ENCODE data around the gene IGFL4.
A peak's percentile ranks its signal among the peaks of the same experiment; 100 is the strongest.

IGFL4 gene

DNA sequence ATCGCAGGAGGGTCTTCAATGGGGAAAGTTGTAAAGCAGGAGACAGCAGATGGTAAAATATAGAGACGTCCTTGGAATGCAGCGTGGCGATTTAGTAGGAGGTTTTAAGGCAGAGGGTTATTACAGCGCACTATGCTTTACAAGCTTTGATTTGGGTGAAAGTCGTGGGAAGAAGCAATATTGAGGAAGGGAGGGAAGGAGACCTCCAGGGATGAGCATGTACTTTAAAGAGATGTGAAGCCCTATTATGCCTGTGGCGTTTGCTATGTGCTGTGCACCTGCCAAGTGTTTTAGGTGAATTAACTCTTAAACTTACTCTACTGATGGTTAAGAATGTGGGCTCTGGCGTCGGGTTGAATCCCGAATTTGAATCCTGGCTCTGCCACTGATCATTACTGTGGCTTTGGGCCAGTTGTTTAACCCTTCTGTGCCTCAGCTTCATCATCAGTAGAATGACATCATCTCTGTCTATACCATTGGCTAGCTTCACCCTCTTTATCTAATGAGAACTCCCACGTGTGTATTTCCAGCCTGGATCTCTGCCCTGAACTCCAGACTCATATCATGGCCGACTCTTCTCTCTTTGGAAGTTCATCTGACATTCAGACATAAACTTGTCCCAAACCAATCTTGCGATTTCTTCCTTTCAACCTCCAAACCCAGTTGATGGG is 45.0 kb downstream of the IGFL4 start:
- no peaks in the 10 kb centered on the region for H3K9me3 ChIP-seq
- TF ChIP-seq, protein P1, sequence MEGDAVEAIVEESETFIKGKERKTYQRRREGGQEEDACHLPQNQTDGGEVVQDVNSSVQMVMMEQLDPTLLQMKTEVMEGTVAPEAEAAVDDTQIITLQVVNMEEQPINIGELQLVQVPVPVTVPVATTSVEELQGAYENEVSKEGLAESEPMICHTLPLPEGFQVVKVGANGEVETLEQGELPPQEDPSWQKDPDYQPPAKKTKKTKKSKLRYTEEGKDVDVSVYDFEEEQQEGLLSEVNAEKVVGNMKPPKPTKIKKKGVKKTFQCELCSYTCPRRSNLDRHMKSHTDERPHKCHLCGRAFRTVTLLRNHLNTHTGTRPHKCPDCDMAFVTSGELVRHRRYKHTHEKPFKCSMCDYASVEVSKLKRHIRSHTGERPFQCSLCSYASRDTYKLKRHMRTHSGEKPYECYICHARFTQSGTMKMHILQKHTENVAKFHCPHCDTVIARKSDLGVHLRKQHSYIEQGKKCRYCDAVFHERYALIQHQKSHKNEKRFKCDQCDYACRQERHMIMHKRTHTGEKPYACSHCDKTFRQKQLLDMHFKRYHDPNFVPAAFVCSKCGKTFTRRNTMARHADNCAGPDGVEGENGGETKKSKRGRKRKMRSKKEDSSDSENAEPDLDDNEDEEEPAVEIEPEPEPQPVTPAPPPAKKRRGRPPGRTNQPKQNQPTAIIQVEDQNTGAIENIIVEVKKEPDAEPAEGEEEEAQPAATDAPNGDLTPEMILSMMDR (IDR thresholded peaks at IDR 0.05): no peak
- peak overlapping the region; percentile 74 to 85 for H3K4me3 ChIP-seq
- peaks cover 0 to 29% (median 18%) of the 10 kb centered on the region in 4 donors for H3K4me1 ChIP-seq
- peak overlapping the region; percentile 76 to 82 for H3K27ac ChIP-seq
- peaks cover 0 to 8% (median 0%) of the 10 kb centered on the region in 3 donors for H3K36me3 ChIP-seq
- H3K27me3 ChIP-seq: peaks cover 0 to 25% of the 10 kb centered on the region in 2 donors
- no peak for DNase-seq
- intact Hi-C loops (cut with DNase I; ENCODE audit: low total_unique reads): loop anchor here (10.0 kb wide), 1 partner anchor 71 kb away; no protein-coding TSS in a partner anchor

DNA sequence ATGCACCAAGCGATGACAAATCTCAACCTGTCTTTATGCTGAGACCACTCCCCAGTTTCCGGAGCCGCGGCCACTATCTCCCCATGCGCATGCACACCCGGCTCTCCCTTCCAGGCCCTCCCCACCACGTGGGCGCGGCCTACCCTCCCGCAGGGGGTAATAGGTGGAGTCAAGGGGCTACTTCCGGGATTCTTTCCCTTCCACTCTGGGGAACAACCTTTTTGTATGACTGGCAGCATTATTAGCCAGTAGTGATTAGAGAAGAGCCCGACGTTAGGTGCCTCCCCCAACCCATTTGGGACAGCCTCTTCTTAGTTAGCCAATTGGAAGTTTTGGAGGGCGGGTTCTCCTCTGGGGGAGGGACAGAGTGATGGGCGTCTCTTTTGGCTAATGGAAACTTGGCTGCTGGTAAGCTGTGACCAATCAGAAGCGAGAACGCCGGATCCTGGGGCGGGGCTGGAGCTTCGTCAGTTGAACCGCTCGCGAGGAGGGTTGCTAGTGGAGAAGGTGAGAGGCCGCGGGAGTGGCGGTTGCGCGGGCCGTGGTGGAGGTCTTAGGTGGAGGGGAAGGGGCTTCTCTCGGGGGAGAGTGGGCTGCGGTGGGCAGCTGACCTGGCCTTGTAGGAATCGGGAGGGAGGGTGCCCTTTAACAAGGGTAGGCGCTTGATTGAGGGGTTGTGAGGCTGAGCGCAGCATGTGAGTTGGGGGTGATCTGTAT is 45.6 kb downstream of the IGFL4 start, which contains the start of gene CCDC61:
Gene CCDC61 (plus strand): TSS at position 470 of the 717 bp plus-strand sequence. CDS start 7,552 bp downstream, outside the sequence.
- Histone ChIP-seq H3K9me3 (no peaks in the 10 kb centered on the region), H3K27ac (peak within 1 kb of the TSS; percentile 76 to 82), H3K4me3 (peak within 1 kb of the TSS; percentile 74 to 85), H3K36me3 (peaks cover 0 to 8% (median 0%) of the 10 kb centered on the region in 3 donors), H3K4me1 (peaks cover 0 to 22% (median 11%) of the 10 kb centered on the region in 4 donors), H3K27me3 (peaks cover 0 to 27% of the 10 kb centered on the region in 2 donors)
- DNase-seq: peak; percentile 95 to 98
- TF ChIP-seq, protein P1 (IDR thresholded peaks at IDR 0.05): peak in 1 of 2 experiments; percentile 10
- intact Hi-C loops (cut with DNase I; ENCODE audit: low total_unique reads): loop anchor here (10.0 kb wide), 1 partner anchor 70 kb away; no protein-coding TSS in a partner anchor

GRCh38 chr19:45994456-45994997 is 46.3 kb downstream of the IGFL4 start:
- H3K9me3 ChIP-seq: no peaks in the 10 kb centered on the region
- H3K4me3 ChIP-seq: peak overlapping the region; percentile 74 to 85
- TF ChIP-seq, protein P1 (IDR thresholded peaks at IDR 0.05): no peak
- DNase-seq: no peak
- intact Hi-C loops (cut with DNase I; ENCODE audit: low total_unique reads): loop anchor here (10.0 kb wide), 1 partner anchor 70 kb away; no protein-coding TSS in a partner anchor
- H3K36me3 ChIP-seq: peaks cover 0 to 8% (median 0%) of the 10 kb centered on the region in 3 donors
- peaks cover 0 to 16% (median 6%) of the 10 kb centered on the region in 4 donors for H3K4me1 ChIP-seq
- H3K27ac ChIP-seq: peak overlapping the region in 1 of 2 donors; percentile 20
- peaks cover 0 to 25% of the 10 kb centered on the region in 2 donors for H3K27me3 ChIP-seq

DNA sequence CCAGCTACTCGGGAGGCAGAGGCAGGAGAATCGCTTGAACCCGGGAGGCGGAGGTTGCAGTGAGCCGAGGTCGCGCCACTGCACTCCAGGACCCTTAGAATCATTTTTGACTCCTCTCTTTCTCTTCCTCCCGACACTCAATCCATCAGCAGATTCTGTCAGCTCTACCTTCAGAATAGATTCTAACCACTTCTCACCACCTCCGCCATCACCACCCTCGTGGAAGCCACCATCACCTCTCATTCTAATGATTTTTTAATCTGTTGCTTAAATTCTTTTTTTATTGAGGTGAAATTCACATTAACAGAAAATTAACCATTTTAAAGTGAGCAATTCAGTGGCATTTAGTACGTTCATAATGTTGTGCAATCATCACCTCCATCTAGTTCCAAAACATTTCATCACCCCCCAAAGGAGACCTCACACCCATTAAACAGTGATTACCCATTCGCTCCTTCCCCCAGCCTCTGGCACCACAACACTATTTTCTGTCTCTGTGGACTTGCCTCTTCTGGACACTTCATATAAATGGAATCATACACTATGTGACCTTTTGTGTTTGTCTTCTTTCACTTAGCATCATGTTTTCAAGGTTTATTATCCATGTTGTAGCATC is 50.6 kb downstream of the IGFL4 start:
- no peaks in the 10 kb centered on the region for H3K9me3 ChIP-seq
- H3K27ac ChIP-seq: no peak overlapping the region
- peak in 1 of 2 donors; percentile 58 for DNase-seq
- peaks cover 0 to 27% of the 10 kb centered on the region in 2 donors for H3K27me3 ChIP-seq
- TF ChIP-seq, protein P1 (IDR thresholded peaks at IDR 0.05): no peak
- no peak overlapping the region for H3K4me3 ChIP-seq
- H3K36me3 ChIP-seq: no peaks in the 10 kb centered on the region
- peaks cover 0 to 6% (median 0%) of the 10 kb centered on the region in 4 donors for H3K4me1 ChIP-seq
- intact Hi-C loops (cut with DNase I; ENCODE audit: low total_unique reads): loop anchor here (10.0 kb wide), 1 partner anchor 65 kb away; no protein-coding TSS in a partner anchor

All from tibial artery (tissue), 4 donors.